PFSK-1 (cell line): ENCODE measurements around the gene WNT7B.

ENCODE experiments used
- FOXP2 ChIP-seq: optimal IDR thresholded peaks from 2 replicates; pipeline ENCODE3; 2011; ENCODE audit warnings: borderline replicate concordance, control low read depth, inconsistent platforms; ENCODE audit not compliant: insufficient read depth; ENCODE audit errors: extremely low read length, extremely low read depth
- POLR2AphosphoS5 ChIP-seq: IDR thresholded peaks from 2 replicates; pipeline ENCODE4 v1.6.1; 2012; ENCODE audit warnings: low read depth, mild to moderate bottlenecking, control low read depth, low read length, moderate library complexity
- REST ChIP-seq, 2 experiments: IDR thresholded peaks; 2 replicates each; pipeline versions ENCODE4 v1.6.1 to v1.8.0; 2011 to 2012; ENCODE audit warnings: low read depth in 2 of 2, low read length in 2 of 2, control low read depth in 1 of 2, inconsistent platforms in 1 of 2, mild to moderate bottlenecking in 1 of 2, moderate library complexity in 1 of 2; ENCODE audit not compliant: insufficient read depth in 1 of 2
- SIN3A ChIP-seq: IDR thresholded peaks from 2 replicates; pipeline ENCODE4 v1.6.1; 2012; ENCODE audit warnings: mild to moderate bottlenecking, low read length, moderate library complexity, borderline replicate concordance; ENCODE audit not compliant: insufficient read depth
- TAF1 ChIP-seq: IDR thresholded peaks from 2 replicates; pipeline ENCODE4 v1.6.1; 2012; ENCODE audit warnings: low read length, control low read depth, borderline replicate concordance; ENCODE audit not compliant: insufficient read depth

The WNT7B gene

DNA sequence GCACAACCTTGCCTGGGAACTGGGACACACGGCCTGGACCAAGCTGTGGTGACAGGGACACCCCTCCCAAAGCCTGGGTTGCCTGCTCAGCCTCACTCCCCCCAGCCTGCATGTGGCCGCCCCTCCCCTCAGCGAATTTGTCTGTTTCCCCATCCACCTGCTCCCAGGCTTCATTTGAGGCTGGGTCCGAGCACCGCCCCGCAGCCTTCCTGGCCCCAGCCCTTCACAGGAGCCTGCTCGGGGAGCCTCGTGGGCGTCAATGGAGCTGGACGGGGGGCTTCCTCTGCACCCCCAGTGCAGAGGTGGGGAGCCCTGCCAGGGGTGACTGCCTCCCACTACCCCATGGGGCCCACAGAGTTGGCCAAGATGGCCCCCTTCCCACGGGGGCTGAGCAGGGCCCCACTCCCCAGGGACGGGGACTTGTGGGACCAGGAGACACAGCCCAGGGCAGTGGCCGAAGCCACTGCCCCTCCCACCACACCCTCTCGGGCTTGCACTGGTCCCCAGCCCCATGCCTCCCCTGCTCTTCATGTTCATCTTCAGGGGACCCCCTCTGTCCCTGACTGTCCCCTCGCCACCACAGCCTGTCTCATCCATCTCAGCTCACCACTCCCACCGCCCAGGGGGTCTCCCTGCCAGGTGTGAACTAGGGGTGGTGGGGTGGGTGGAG is 91.7 kb downstream of the WNT7B start:
- TF ChIP-seq POLR2AphosphoS5 (no peak), FOXP2 (no peak), REST (IDR thresholded peaks at IDR 0.05; ENCODE audit: insufficient read depth in 1 of 2, low read depth in 2 of 2, low read length in 2 of 2) (no peak), SIN3A (no peak), TAF1 (no peak)

GRCh38 chr22:45884201-45885062 is 92.5 kb downstream of the WNT7B start:
- no peak for TF ChIP-seq TAF1
- TF ChIP-seq REST (IDR thresholded peaks at IDR 0.05; ENCODE audit: insufficient read depth in 1 of 2, low read depth in 2 of 2, low read length in 2 of 2): no peak
- no peak for TF ChIP-seq FOXP2
- no peak for TF ChIP-seq POLR2AphosphoS5
- TF ChIP-seq SIN3A: no peak

DNA sequence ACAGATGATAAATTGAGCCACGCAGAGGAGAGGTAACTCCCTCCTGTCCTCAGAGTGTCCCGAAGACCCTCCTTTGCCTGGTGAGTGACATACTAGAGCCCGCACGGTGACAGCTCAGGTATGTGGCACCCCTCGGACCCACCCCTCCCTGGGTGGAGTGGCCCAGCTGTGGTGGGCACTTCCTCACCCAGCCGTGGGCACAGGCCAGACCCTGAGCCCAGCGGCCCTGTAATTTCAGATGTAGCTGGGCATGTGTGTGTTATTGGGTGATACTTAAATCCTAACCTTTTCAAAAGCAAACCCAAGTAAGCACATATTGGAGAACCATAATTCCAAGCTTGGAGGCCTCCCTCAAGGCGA is 93.2 kb downstream of the WNT7B start:
- TF ChIP-seq FOXP2 (no peak), TAF1 (no peak), POLR2AphosphoS5 (no peak), SIN3A (no peak), REST (IDR thresholded peaks at IDR 0.05; ENCODE audit: insufficient read depth in 1 of 2, low read depth in 2 of 2, low read length in 2 of 2) (no peak)

DNA sequence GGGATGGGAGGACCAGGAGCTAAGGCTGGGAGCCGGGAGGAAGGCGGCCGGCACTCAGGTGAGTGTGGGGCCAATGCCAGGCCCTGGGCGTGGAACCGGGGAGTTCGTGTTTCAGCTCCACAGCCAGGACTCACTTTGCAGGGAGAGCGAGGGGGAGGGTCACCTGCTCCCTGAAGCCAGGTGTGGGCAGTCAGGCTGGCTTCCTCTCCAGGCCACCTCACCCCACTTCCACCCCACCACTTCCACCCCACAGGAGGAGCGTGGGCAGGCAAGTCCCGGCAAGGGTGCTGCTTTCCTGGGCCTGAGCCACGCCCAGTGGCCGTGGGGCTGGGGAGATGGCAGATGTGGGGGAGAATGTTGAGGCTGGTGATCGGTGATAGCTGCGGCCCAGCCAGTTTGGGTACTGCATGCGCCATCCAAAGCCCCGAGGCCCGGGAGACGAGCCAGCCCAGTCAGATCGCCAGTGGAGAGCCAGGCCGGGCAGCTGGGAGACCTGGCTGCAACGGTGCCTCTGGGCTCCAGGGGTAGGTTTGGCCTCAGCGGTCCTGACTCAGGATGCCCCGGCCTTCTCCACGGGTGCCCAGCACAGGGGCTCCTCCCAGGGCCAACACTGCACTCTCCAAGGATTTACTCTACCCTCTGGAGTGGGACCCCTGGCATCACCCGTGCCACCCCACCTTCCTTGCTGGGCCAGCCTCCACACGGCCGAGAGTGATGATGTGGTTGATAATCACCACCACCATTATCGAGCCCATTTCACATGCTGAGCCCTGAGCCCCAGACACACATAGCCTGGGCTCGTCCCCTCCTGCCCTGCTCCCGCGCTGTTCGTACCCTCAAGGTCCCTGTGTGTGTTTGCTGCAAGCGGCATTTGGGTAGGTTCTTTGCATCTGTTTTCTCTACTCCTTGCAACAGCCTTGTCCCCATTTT is 93.8 kb downstream of the WNT7B start:
- TF ChIP-seq SIN3A (no peak), TAF1 (no peak)

GRCh38 chr22:45881524-45881875 is 95.5 kb downstream of the WNT7B start:
- TF ChIP-seq TAF1 (no peak), REST (IDR thresholded peaks at IDR 0.05; ENCODE audit: insufficient read depth in 1 of 2, low read depth in 2 of 2, low read length in 2 of 2) (no peak)
